ENCODE data around the gene ZNF445. TPM values are rescaled to one million over a fixed set of nuclear protein-coding genes. Genes with fewer than 3 reads are reported as not detected.
"Not testable (repeated sequence)": the region's sequence is repeated elsewhere in the genome, so short reads cannot be mapped to it uniquely, and the experiment has no call there.

Gene ZNF445
- total RNA-seq, 3 donors from 2014 or later, result 10.0 to 26.4 (median 16.8) TPM

DNA sequence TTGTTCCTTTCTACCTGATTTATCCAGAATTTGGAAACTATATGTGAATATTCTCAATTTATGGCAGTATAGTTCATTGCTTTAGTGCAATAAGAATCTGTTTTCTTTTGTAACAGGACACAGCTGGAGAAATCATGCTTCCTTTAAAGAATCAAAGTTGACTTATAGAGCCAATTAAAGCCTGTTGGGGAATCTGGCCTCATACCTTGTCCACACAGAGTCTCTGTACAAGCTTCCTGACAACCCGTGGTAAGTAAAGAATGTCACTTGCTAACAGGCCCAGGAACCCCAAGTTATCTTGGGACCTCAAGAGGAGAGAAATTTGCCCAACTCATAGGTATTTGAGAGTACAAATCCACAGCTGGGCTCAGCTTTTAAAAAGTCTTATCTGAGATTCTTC, 10.2 kb downstream of the ZNF445 start:
- Histone ChIP-seq H3K4me3 (no peak overlapping the region), H3K4me1 (ENCODE audit: low read depth) (peaks cover 4% of the 10 kb centered on the region), H3K36me3 (ENCODE audit: low read depth) (no peaks in the 10 kb centered on the region), H3K9me3 (no peaks in the 10 kb centered on the region)
- no peak for ATAC-seq
- TF ChIP-seq, protein P1, sequence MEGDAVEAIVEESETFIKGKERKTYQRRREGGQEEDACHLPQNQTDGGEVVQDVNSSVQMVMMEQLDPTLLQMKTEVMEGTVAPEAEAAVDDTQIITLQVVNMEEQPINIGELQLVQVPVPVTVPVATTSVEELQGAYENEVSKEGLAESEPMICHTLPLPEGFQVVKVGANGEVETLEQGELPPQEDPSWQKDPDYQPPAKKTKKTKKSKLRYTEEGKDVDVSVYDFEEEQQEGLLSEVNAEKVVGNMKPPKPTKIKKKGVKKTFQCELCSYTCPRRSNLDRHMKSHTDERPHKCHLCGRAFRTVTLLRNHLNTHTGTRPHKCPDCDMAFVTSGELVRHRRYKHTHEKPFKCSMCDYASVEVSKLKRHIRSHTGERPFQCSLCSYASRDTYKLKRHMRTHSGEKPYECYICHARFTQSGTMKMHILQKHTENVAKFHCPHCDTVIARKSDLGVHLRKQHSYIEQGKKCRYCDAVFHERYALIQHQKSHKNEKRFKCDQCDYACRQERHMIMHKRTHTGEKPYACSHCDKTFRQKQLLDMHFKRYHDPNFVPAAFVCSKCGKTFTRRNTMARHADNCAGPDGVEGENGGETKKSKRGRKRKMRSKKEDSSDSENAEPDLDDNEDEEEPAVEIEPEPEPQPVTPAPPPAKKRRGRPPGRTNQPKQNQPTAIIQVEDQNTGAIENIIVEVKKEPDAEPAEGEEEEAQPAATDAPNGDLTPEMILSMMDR (IDR thresholded peaks at IDR 0.05), result no peak
- intact Hi-C loops (cut with DNase I, micrococcal nuclease), result no loop called here
- DNase-seq, result no peak

DNA sequence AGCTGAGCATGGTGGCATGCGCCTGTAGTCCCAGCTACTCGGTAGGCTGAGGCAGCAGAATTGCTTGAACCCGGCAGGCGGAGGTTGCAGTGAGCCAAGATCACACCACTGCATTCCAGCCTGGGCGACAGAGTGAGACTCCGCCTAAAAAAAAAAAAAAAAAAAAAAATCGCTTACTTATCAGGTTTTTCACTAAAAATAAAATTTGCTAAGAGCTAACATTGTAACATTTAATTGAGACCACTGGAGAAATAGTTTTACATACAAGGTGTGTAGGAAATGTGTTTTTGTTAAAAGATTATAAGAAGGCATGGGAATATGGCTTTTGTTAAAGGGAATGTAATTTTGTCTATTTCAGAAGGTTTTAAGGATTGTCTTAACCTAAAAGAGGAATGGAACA, 12.6 kb downstream of the ZNF445 start:
- H3K4me3 ChIP-seq; ATAC-seq; H3K36me3 ChIP-seq (ENCODE audit: low read depth); intact Hi-C loops (cut with DNase I, micrococcal nuclease); H3K4me1 ChIP-seq (ENCODE audit: low read depth); DNase-seq: not testable (repeated sequence)
- H3K9me3 ChIP-seq, result peaks cover 19% of the 10 kb centered on the region

DNA sequence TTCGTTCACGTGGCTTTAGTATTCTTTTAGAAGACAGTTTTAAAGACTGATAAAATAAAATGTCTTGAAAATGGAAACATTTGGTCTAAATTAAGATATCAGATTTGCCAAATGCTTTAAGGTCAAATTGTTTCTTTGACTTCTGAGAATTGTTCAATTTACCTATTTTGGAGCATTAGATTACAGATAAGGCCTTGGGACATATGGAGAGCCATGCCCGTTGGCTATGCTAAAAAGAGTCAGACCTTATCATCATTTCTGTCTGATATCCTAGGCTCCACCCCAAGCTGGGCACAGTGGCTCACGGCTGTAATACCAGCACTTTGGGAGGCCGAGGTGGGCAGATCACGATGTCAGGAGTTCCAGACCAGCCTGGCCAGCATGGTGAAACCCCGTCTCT, 13.0 kb downstream of the ZNF445 start:
- H3K4me1 ChIP-seq (ENCODE audit: low read depth), result peaks cover 4% of the 10 kb centered on the region
- DNase-seq (no peak), ATAC-seq (no peak)
- H3K9me3 ChIP-seq, result peaks cover 22% of the 10 kb centered on the region
- no peaks in the 10 kb centered on the region for H3K36me3 ChIP-seq (ENCODE audit: low read depth)
- no peak overlapping the region for H3K4me3 ChIP-seq
- TF ChIP-seq, protein P1 (IDR thresholded peaks at IDR 0.05), result no peak
- intact Hi-C loops (cut with DNase I, micrococcal nuclease), result no loop called here

DNA sequence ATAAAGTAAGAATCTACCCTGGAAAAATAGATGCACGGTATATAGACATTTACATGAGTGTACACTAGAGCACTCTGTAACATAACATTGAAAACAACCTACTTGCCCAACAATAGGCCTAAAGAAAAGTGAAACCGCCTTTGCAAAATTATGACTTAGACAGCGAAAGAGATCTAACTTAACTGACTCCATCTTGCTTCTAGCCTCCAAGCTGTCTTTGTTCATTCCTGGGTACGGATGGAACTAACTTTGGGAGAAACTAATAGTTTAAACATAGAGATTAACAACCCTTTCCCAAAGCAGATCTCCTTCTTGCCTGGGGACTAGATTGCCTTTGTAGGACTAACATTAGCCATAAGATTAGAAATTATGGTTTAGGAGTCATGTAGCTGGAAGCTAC, 17.4 kb downstream of the ZNF445 start:
- DNase-seq; H3K36me3 ChIP-seq (ENCODE audit: low read depth); intact Hi-C loops (cut with DNase I, micrococcal nuclease); H3K4me3 ChIP-seq; ATAC-seq; H3K4me1 ChIP-seq (ENCODE audit: low read depth): not testable (repeated sequence)
- peaks cover 22% of the 10 kb centered on the region for H3K9me3 ChIP-seq

DNA sequence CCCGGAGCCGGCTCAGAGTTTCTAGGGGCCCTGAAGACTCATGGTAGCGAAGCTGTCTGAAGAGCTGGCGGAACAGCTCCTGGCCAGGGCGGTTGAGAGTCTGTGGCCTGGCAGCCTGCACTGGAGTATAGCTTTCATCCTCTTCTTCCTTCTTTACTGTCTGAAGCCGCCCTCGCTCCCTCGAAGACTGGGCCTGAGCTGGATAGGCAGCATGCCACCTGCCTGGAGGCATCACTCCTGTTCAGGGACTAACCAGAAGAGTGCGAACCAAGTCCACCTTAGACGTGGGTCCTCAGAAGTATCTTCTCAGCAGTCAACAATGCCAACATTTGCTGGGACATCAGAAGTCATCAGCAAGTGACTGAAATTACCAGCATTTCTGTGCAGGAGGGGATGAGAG, 22.2 kb downstream of the ZNF445 start:
- Histone ChIP-seq H3K4me1 (ENCODE audit: low read depth) (no peaks in the 10 kb centered on the region), H3K9me3 (peaks cover 8% of the 10 kb centered on the region), H3K36me3 (ENCODE audit: low read depth) (peaks cover 4% of the 10 kb centered on the region), H3K4me3 (no peak overlapping the region)
- no peak for DNase-seq
- ATAC-seq, result no peak
- intact Hi-C loops (cut with DNase I, micrococcal nuclease), result no loop called here
- TF ChIP-seq, protein P1 (IDR thresholded peaks at IDR 0.05), result no peak

DNA sequence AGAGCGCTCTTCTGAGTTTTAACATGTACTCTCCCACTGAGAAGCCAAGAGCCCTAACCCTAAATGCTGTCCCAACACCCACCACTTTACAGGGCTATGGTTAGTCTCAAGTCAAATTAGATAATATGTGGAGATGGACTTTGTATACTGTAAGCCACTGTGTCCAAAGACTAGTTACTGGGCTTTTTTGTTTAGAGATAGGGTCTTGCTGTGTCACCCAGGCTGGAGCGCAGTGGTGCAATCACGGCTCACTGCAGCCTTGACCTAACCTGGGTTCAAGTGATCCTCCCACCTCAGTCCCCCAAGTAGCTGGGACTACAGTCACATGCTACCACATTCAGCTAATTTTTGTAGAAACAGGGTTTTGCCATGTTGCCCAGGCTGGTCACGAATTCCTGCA, 23.2 kb downstream of the ZNF445 start:
- no peak overlapping the region for H3K4me3 ChIP-seq
- ATAC-seq (no peak), DNase-seq (no peak)
- TF ChIP-seq, protein P1 (IDR thresholded peaks at IDR 0.05), result no peak
- H3K36me3 ChIP-seq (ENCODE audit: low read depth), result peaks cover 4% of the 10 kb centered on the region
- no peaks in the 10 kb centered on the region for H3K4me1 ChIP-seq (ENCODE audit: low read depth)
- no peaks in the 10 kb centered on the region for H3K9me3 ChIP-seq
- intact Hi-C loops (cut with DNase I, micrococcal nuclease), result no loop called here

DNA sequence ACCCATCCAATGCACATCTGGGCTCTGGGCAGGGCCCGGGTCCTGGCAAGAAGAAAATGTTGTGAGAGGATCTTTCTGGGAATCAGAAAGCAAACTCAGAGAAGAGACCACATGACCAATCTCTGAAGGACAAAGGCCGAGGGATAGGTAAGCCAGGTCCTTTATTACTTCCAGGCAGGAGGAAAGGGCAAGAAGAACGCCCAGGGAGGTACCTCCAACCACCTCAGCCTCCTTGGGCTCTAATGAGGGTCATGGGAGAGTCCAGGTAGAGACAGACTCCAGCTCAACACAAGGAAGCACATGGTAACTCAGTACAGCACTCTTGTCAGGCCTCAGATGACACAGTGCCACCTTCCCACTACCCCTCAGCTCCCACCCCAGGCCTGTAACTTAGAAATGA, 26.0 kb downstream of the ZNF445 start:
- DNase-seq (no peak), ATAC-seq (no peak)
- TF ChIP-seq, protein P1 (IDR thresholded peaks at IDR 0.05), result no peak
- no peak overlapping the region for H3K4me3 ChIP-seq
- peaks cover 4% of the 10 kb centered on the region for H3K9me3 ChIP-seq
- intact Hi-C loops (cut with DNase I, micrococcal nuclease), result no loop called here
- H3K36me3 ChIP-seq (ENCODE audit: low read depth), result peaks cover 19% of the 10 kb centered on the region
- H3K4me1 ChIP-seq (ENCODE audit: low read depth), result no peaks in the 10 kb centered on the region
